ENCODE data around the gene AFAP1.

The AFAP1 gene

DNA sequence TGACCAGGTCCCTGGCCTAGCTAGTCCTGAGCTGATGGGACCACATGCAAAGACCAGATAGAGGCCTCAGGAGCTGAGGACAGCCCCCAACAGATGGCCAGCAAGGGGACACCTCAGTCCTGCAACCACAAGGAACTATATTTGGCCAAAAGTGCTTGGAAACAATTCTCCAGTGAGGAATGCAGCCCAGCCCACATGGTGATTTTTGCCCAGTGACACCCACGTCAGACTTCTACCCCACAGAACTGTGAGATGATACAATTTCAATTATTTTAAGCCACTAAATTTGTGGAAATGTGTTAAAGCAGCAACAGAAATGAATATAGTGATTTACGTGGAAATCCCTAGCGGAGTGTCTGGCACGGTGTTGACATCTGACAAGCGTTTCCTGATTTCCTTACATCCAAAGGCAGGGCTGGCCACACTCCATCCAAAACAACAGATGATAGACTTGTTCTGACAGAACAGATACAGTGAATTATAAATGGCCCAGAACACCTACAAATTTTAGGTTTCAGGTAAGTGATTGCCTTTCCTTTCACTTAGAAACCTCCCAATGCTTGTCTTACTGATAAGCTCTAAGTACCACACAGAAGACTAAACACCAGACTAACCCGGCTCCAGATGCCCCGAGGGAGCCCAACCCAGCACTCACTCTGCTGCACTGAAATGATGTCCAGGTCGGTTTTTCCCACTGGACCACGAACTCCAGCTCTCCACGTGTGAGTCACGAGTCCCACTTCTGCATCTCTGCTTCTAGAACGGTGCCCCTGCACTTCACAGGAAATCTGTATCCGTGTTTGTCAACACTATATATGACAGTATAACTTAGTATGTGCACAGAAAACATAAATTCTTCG, 5.8 kb downstream of the AFAP1 start:
- H3K27ac ChIP-seq, result no peak overlapping the region
- TF ChIP-seq ZFX (IDR thresholded peaks at IDR 0.05; ENCODE audit: borderline replicate concordance), result no peak
- TF ChIP-seq, protein P1, sequence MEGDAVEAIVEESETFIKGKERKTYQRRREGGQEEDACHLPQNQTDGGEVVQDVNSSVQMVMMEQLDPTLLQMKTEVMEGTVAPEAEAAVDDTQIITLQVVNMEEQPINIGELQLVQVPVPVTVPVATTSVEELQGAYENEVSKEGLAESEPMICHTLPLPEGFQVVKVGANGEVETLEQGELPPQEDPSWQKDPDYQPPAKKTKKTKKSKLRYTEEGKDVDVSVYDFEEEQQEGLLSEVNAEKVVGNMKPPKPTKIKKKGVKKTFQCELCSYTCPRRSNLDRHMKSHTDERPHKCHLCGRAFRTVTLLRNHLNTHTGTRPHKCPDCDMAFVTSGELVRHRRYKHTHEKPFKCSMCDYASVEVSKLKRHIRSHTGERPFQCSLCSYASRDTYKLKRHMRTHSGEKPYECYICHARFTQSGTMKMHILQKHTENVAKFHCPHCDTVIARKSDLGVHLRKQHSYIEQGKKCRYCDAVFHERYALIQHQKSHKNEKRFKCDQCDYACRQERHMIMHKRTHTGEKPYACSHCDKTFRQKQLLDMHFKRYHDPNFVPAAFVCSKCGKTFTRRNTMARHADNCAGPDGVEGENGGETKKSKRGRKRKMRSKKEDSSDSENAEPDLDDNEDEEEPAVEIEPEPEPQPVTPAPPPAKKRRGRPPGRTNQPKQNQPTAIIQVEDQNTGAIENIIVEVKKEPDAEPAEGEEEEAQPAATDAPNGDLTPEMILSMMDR (IDR thresholded peaks at IDR 0.05), result no peak

DNA sequence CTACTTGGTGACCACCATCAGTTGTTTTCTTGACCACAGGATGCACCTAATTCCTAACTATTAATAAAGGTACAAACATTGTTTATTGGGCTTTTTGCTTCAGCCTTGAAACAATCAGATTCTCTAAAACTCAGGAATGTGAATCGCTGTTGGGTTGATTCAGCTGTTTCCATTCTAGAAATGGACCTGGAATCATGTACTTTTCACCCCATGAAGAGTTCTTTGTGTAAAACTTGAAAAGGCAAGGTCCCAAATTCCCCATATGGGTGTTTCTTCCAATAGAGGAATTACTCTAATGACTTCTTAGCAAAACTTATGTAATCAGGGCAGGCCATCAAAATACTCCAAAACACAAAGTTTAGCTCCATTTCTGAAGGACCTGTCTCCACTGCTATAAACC, 7.4 kb downstream of the AFAP1 start:
- no peak for TF ChIP-seq ZFX (IDR thresholded peaks at IDR 0.05; ENCODE audit: borderline replicate concordance)
- TF ChIP-seq, protein P1 (IDR thresholded peaks at IDR 0.05), result no peak

DNA sequence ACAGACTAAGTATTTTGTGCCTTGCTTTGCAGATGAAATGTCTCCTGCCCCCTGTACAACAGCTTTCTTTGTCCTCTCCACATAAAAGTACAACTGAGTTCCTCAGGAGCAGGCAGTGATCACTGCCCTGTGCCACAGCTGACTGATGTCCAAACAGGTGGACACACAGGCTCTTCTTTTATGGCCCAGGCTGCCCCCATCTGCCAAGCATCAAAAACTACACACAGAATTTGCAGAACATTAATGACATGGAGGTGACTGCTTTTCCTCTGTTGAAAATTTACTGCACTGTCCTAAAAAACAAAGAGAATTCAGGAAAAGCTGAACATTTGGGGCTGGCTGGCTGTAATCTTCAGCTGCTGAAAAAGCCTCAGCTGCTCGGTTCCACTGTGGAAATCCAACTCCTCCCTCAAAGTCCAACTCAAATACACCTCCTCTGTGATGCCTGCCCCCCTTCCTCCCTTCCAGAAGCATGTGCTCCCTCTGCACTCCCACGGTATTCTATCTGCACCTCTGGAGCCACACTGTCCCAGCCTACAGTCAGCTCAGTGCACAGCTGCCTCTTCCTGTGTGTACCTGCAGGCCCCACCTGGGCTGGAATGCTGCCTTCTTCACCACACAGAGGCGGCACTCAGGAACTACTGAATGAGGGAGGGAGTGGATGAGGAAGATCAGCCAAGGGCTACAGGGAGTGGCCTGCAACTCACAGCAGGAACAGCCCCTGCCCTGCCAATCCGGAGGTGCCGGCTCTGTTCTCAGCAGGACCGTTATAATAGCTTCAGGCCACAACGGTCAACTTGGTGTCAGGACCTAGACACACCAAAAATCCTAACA, 10.3 kb downstream of the AFAP1 start:
- TF ChIP-seq ZFX (IDR thresholded peaks at IDR 0.05; ENCODE audit: borderline replicate concordance), result no peak
- TF ChIP-seq, protein P1 (IDR thresholded peaks at IDR 0.05), result no peak
- H3K27ac ChIP-seq, result no peak overlapping the region

More for the DNA sequence above, 7.4 kb downstream of the AFAP1 start:
- H3K27ac ChIP-seq, result no peak overlapping the region

DNA sequence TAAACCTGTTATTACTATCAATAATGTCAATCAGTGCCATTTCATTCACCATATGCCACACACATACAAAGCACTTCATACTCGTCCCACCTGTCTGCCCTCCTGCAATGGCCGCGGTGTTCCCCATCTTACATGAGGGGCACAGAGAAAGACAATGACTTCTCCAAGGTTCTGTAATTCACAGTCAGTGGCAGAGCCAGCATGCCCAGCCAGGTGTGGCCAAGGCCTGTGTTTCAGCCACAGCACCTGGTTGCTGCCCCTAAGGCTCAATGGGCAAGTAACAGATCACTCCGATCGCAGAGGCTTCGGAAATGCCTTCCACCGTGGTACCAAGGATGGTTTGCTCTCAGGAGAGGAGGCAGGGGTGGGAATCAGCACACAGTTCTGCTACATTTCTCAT, 10.9 kb downstream of the AFAP1 start:
- H3K27ac ChIP-seq, result no peak overlapping the region
- TF ChIP-seq ZFX (IDR thresholded peaks at IDR 0.05; ENCODE audit: borderline replicate concordance), result no peak
- TF ChIP-seq, protein P1 (IDR thresholded peaks at IDR 0.05), result no peak

DNA sequence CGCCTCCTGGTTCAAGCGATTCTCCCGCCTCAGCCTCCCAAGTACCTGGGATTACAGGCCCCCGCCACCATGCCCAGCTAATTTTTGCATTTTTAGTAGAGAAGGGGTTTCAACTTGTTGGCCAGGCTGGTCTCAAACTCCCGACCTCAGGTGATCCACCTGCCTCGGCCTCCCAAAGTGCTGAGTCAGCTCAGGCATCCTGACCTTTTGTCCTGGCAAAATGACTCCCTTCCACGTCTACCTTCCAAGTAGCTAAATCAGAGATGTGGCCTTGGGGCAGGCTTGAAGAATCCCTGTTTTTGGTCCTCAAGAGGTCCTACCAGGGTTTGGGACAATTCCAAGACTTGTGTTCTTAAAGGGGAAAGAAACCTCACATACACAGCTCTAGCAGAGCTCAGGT, 12.8 kb downstream of the AFAP1 start:
- TF ChIP-seq, protein P1 (IDR thresholded peaks at IDR 0.05), result no peak
- TF ChIP-seq ZFX (IDR thresholded peaks at IDR 0.05; ENCODE audit: borderline replicate concordance), result no peak
- no peak overlapping the region for H3K27ac ChIP-seq

DNA sequence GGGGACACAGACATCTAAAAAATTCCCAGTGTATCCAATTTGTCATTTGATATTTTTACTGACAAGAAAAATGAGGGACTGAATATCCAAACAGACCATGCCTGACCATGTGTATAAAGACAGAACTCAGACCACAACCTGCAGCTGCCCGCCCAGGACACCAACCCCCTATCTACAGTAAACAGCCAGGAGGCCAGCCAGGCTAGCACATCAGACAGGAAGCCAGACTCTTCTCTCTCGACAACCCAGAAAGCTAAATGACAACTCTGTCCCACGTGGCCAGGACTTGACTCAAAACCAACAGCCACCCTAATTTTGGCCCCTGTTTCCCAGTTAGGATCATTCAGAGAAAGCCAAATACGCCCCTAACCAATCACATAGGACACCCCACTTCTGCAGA, 15.1 kb downstream of the AFAP1 start:
- no peak for TF ChIP-seq ZFX (IDR thresholded peaks at IDR 0.05; ENCODE audit: borderline replicate concordance)
- TF ChIP-seq, protein P1 (IDR thresholded peaks at IDR 0.05), result no peak
- no peak overlapping the region for H3K27ac ChIP-seq

DNA sequence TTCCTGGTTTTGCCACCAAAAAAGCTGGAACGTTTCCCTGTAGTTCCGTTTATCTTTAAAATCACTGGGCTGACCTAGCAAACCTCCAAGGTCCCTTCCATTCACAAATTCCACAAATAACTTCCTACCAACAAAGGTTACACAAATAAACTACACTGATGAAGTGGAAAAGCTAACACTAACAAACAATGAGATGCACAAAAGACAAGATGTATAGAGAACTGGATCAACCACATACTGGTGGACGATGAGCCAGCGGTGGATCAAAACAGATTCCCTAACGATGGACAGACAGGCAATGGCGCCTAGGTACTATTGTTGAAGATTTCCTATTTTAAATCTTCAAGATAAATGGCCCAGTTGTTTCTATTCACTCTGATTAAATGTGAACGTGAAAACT, 15.5 kb downstream of the AFAP1 start:
- no peak overlapping the region for H3K27ac ChIP-seq
- TF ChIP-seq, protein P1 (IDR thresholded peaks at IDR 0.05), result no peak
- no peak for TF ChIP-seq ZFX (IDR thresholded peaks at IDR 0.05; ENCODE audit: borderline replicate concordance)
